ENCODE data around the gene WTIP.
"Not testable (repeated sequence)": the region's sequence is repeated elsewhere in the genome, so short reads cannot be mapped to it uniquely, and the experiment has no call there.

WTIP gene

GRCh38 chr19:34505321-34506025 is 23.9 kb downstream of the WTIP start:
- no peak for FAIRE-seq
- DNase-seq (ENCODE audit: insufficient read length, low spot score): no peak
- TF ChIP-seq CTCF (IDR thresholded peaks at IDR 0.05; ENCODE audit: insufficient read depth, missing control alignments): no peak

- FAIRE-seq (no peak), DNase-seq (ENCODE audit: insufficient read length, low spot score) (no peak)
- TF ChIP-seq CTCF (IDR thresholded peaks at IDR 0.05; ENCODE audit: insufficient read depth, missing control alignments): no peak
These were observed 24.4 kb downstream of the WTIP start for GRCh38 chr19:34506026-34506370.

- TF ChIP-seq CTCF (IDR thresholded peaks at IDR 0.05; ENCODE audit: insufficient read depth, missing control alignments): no peak
- DNase-seq (ENCODE audit: insufficient read length, low spot score): no peak
- FAIRE-seq: no peak
These were observed 26.0 kb downstream of the WTIP start for GRCh38 chr19:34507414-34508067.

GRCh38 chr19:34508540-34508939 is 27.0 kb downstream of the WTIP start:
- FAIRE-seq (no peak), DNase-seq (ENCODE audit: insufficient read length, low spot score) (no peak)
- TF ChIP-seq CTCF (IDR thresholded peaks at IDR 0.05; ENCODE audit: insufficient read depth, missing control alignments): no peak

GRCh38 chr19:34510904-34511303 is 29.3 kb downstream of the WTIP start:
- FAIRE-seq: not testable (repeated sequence)

GRCh38 chr19:34512254-34512822 is 30.8 kb downstream of the WTIP start:
- DNase-seq (ENCODE audit: insufficient read length, low spot score): no peak
- FAIRE-seq: no peak
- no peak for TF ChIP-seq CTCF (IDR thresholded peaks at IDR 0.05; ENCODE audit: insufficient read depth, missing control alignments)

More at GRCh38 chr19:34510904-34511303, 29.3 kb downstream of the WTIP start:
- not testable (repeated sequence) for DNase-seq (ENCODE audit: insufficient read length, low spot score)

GRCh38 chr19:34513767-34514166 is 32.2 kb downstream of the WTIP start:
- no peak for TF ChIP-seq CTCF (IDR thresholded peaks at IDR 0.05; ENCODE audit: insufficient read depth, missing control alignments)
- FAIRE-seq: no peak

More at GRCh38 chr19:34513767-34514166, 32.2 kb downstream of the WTIP start:
- no peak for DNase-seq (ENCODE audit: insufficient read length, low spot score)

Measured in D721Med (cell line).